MG63 (cell line): Measurements from ENCODE around the gene WASHC4. TPM values are rescaled to one million over a fixed set of nuclear protein-coding genes. Genes with fewer than 3 reads are reported as not detected.
A peak's percentile ranks its signal among the peaks of the same experiment; 100 is the strongest.
"Not testable (repeated sequence)": the region's sequence is repeated elsewhere in the genome, so short reads cannot be mapped to it uniquely, and the experiment has no call there.

Experiments used
- DNase-seq: peaks from one replicate; pipeline ENCODE4 v3.0.0-alpha.2; 2020
- H3K27me3 ChIP-seq: fragments of 250-450 bp; sonication (Bioruptor Pico); 2 replicates; pipeline ENCODE4 v1.5.1; 2020; ENCODE audit warnings: mild to moderate bottlenecking, moderate library complexity
- H3K36me3 ChIP-seq: fragments of 250-450 bp; sonication (Bioruptor Pico); 2 replicates; pipeline ENCODE4 v1.5.1; 2020; ENCODE audit warnings: mild to moderate bottlenecking, moderate library complexity
- H3K4me3 ChIP-seq: fragments of 250-450 bp; sonication (Bioruptor Pico); 2 replicates; pipeline ENCODE4 v1.5.1; 2020; ENCODE audit warnings: mild to moderate bottlenecking, moderate library complexity
- H3K9me3 ChIP-seq: fragments of 250-450 bp; sonication (Bioruptor Pico); 2 replicates; pipeline ENCODE4 v1.5.1; 2020; ENCODE audit warnings: mild to moderate bottlenecking, moderate library complexity
- total RNA-seq: library from RNA; depleted of rRNA; stranded (reverse); fragments of >200 nt; shearing (Covaris generic); gene quantifications from 2 replicates; pipeline ENCODE4 v1.2.3, GENCODE V29; 2014; ENCODE audit warnings: low replicate concordance

The WASHC4 gene
- total RNA-seq, 1 experiment from 2014 or later, result 28.3 TPM

- H3K36me3 ChIP-seq, result peaks cover 40% of the 10 kb centered on the region
- H3K4me3 ChIP-seq, DNase-seq, H3K27me3 ChIP-seq: not testable (repeated sequence)
- H3K9me3 ChIP-seq, result peaks cover 13% of the 10 kb centered on the region
Observed at GRCh38 chr12:105179114-105179513, 71.6 kb downstream of the WASHC4 start.

GRCh38 chr12:105183406-105183805, 75.9 kb downstream of the WASHC4 start:
- not testable (repeated sequence) for H3K27me3 ChIP-seq, DNase-seq, H3K4me3 ChIP-seq
- Histone ChIP-seq H3K36me3 (peaks cover 60% of the 10 kb centered on the region), H3K9me3 (peaks cover 15% of the 10 kb centered on the region)

GRCh38 chr12:105183976-105184375, 76.4 kb downstream of the WASHC4 start:
- not testable (repeated sequence) for DNase-seq, H3K27me3 ChIP-seq, H3K4me3 ChIP-seq
- Histone ChIP-seq H3K36me3 (peaks cover 64% of the 10 kb centered on the region), H3K9me3 (peaks cover 15% of the 10 kb centered on the region)

GRCh38 chr12:105189293-105189692, 81.8 kb downstream of the WASHC4 start:
- H3K27me3 ChIP-seq, result no peaks in the 10 kb centered on the region
- no peak overlapping the region for H3K4me3 ChIP-seq
- H3K9me3 ChIP-seq, result peaks cover 2% of the 10 kb centered on the region; the same call in 1 of the 2 replicates
- no peak for DNase-seq
- peaks cover 69% of the 10 kb centered on the region for H3K36me3 ChIP-seq

GRCh38 chr12:105190530-105190929, 83.0 kb downstream of the WASHC4 start:
- peaks cover 2% of the 10 kb centered on the region; the same call in 1 of the 2 replicates for H3K9me3 ChIP-seq
- H3K27me3 ChIP-seq, result no peaks in the 10 kb centered on the region
- peaks cover 67% of the 10 kb centered on the region for H3K36me3 ChIP-seq
- no peak for DNase-seq
- no peak overlapping the region for H3K4me3 ChIP-seq

DNA sequence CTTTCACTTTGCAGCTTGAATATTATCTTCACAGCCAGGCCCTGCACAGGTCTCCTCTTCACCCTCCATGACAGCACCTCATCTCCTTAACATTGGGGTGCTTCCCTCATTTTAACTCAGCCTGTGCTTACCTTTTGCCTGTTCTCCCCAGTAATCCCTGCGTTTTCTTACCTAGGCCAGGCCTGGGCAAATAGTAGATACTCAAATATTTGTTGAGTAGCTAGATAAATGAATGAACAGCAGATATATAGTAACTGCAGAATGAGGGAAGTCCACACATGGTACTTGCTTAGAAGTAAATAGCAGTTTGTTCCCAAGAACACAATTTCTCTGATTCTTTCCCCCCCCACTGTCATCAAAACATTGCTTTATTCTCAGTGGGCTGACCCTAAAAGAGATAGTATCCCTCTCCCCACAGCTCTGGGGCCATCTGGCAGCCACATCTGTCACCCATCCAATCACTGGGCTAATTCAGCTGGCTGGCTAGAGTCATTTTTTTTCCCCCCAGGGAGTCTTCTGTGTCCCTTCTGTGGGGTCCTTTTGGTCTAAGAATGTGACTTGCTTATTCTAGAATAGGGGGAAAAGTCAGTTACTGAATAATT, 85.2 kb downstream of the WASHC4 start:
- Histone ChIP-seq H3K27me3 (no peaks in the 10 kb centered on the region), H3K9me3 (no peaks in the 10 kb centered on the region), H3K36me3 (peaks cover 55% of the 10 kb centered on the region), H3K4me3 (no peak overlapping the region)
- no peak for DNase-seq

DNA sequence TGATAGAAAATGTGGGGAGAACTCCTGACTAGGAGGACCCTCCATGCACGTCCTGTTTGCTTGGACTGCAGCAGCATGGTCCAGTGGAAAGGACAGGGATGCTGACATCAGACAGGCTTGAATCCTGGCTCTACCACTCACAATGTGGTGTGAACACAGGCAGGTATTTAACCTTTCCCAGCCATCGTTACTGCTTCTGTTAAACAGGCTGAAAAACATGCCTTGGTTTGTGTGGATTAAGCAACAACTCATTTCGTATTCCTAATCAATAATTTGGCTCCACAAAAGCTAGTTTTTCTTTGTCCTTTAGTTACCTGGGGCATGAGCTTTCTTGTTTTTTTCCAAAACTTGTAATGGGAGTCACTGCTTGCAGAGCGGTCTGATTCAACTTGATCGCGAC, 87.4 kb downstream of the WASHC4 start:
- H3K36me3 ChIP-seq, result peaks cover 49% of the 10 kb centered on the region
- no peaks in the 10 kb centered on the region for H3K27me3 ChIP-seq
- no peaks in the 10 kb centered on the region for H3K9me3 ChIP-seq
- no peak for DNase-seq
- H3K4me3 ChIP-seq, result no peak overlapping the region

GRCh38 chr12:105196090-105196489, 88.6 kb downstream of the WASHC4 start:
- Histone ChIP-seq H3K36me3 (peaks cover 56% of the 10 kb centered on the region), H3K9me3 (no peaks in the 10 kb centered on the region), H3K27me3 (no peaks in the 10 kb centered on the region), H3K4me3 (no peak overlapping the region)
- DNase-seq, result no peak

- H3K4me3 ChIP-seq, result no peak overlapping the region
- peaks cover 63% of the 10 kb centered on the region for H3K36me3 ChIP-seq
- DNase-seq, result no peak
- H3K9me3 ChIP-seq, result no peaks in the 10 kb centered on the region
- no peaks in the 10 kb centered on the region for H3K27me3 ChIP-seq
Observed at GRCh38 chr12:105198961-105199360, 91.4 kb downstream of the WASHC4 start.

DNA sequence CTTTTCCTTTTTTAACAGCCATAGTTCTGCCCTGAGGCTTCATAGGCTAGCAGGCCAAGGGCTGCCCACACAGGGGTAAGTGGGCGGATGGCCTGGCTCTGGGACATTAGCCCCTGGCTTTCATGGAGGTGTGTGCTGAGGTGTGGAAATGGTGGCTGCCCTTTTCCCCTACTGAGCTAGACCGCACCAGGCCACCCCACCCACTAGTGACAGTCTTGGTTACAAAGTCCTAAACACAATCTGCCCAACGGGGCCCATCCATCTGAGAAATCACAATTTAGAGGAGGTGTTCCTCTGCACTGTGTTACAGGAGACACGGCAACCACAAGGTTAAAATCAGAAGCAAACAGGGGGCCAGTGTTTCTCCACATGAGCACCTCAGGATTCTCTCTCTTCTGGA, 92.9 kb downstream of the WASHC4 start:
- H3K4me3 ChIP-seq, result no peak overlapping the region
- no peak for DNase-seq
- H3K36me3 ChIP-seq, result peaks cover 60% of the 10 kb centered on the region
- H3K27me3 ChIP-seq, result no peaks in the 10 kb centered on the region
- no peaks in the 10 kb centered on the region for H3K9me3 ChIP-seq

DNA sequence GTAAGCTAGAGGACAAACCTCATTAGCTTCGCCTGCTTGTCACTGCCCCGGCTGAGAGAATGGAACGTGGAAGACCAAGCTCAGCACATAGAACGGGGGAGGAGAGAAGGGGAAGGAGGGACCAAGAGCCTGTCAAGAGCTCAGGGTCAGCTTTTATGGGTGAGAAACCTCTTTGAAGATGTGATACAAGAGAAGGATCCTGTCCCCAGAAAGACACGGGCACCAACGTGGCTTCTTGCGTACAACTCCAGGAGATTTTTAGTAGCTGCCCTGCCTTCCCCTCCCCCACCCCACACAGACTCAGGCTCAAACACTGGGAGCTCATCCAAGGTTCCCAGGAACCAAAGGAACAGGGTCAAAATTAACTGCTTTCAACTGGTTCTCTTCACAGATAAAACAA, 93.8 kb downstream of the WASHC4 start:
- Histone ChIP-seq H3K36me3 (peaks cover 65% of the 10 kb centered on the region), H3K4me3 (no peak overlapping the region), H3K9me3 (no peaks in the 10 kb centered on the region), H3K27me3 (no peaks in the 10 kb centered on the region)
- DNase-seq, result no peak

DNA sequence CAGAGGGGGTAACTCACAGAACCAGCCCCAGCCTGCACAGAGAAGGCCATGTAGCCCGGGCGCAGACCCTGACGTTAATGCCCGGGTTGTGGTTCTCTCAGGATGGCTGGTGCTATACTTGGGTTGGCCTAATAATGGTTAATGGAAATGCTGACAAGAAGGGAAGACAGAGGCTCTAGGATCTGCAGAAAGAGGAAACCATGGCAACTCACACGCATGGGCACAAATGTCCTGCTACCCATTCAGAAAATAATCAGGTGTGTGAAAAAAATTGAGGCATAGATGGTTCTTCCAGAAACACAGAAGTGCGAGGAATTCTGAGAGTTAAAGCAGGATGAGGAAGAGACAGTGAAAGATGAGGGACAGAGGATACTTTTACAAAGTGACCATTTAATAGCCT, 94.7 kb downstream of the WASHC4 start:
- no peak for DNase-seq
- Histone ChIP-seq H3K27me3 (no peaks in the 10 kb centered on the region), H3K9me3 (no peaks in the 10 kb centered on the region), H3K36me3 (peaks cover 69% of the 10 kb centered on the region), H3K4me3 (no peak overlapping the region)

DNA sequence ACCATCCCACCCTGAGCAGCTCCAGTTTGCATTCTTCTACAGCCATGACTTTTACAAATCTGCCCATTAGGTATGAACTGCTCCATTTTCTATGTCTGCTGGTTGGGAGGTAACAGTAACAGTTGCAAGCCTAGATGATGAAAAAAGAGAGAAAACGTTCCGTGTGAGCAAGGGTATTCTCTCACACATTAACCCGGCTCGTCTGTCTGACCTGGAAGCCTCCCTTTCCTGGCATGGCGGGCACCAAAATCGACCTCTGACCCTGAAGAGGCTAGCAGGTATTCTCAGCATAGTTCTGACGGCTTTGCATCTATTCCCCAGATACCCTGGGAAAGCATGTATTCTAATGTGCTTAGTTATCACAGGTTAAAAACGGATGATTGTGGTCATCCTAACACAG, 96.6 kb downstream of the WASHC4 start:
- Histone ChIP-seq H3K36me3 (peaks cover 61% of the 10 kb centered on the region), H3K27me3 (no peaks in the 10 kb centered on the region), H3K9me3 (no peaks in the 10 kb centered on the region), H3K4me3 (no peak overlapping the region)
- no peak for DNase-seq

DNA sequence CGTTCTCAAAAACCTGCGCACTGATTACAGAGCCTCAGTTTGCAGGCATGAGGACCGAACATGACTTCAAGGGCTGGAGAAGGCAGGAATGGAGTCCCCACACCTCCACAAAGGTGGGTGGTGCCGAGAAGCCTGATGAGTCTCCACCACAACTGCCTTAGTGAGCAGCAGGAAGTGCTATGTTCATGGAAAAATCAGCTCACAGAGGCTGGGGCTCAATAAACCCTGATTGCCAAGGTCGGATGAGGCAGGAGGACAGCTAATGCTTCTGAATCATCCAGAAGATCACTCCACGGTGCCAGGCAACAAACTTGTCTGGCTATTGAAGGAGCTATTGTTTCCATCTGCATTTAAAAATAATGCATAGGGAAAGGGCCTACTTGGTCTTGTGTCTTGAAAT, 97.4 kb downstream of the WASHC4 start:
- Histone ChIP-seq H3K9me3 (no peaks in the 10 kb centered on the region), H3K36me3 (peaks cover 59% of the 10 kb centered on the region), H3K27me3 (no peaks in the 10 kb centered on the region), H3K4me3 (no peak overlapping the region)
- DNase-seq, result peak; percentile 90

GRCh38 chr12:105205322-105206048, 98.0 kb downstream of the WASHC4 start:
- Histone ChIP-seq H3K36me3 (peaks cover 53% of the 10 kb centered on the region), H3K4me3 (no peak overlapping the region), H3K9me3 (no peaks in the 10 kb centered on the region), H3K27me3 (no peaks in the 10 kb centered on the region)
- DNase-seq, result no peak

GRCh38 chr12:105206686-105207374, 99.3 kb downstream of the WASHC4 start:
- H3K4me3 ChIP-seq, result no peak overlapping the region
- H3K36me3 ChIP-seq, result peaks cover 46% of the 10 kb centered on the region
- H3K9me3 ChIP-seq, result no peaks in the 10 kb centered on the region
- no peak for DNase-seq
- no peaks in the 10 kb centered on the region for H3K27me3 ChIP-seq

DNA sequence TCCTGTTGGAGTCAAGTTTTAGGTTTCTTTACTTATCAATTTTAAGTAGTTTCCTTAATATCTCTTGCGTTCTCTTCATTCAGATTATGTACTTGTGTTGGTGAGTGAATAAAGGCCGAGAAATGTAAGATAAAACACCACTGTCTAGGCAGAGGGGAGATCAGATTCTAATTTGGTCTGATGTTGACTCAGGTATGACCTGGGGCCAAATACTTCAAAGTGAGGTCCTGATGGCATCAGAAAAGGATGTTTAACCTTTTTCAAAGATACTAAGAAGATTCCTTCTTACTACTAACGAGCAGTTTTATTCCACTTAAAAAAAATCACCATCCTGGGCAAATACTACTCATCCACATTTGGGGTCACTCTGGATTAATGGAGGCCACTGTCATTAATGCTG, 101.6 kb downstream of the WASHC4 start:
- DNase-seq, result no peak
- Histone ChIP-seq H3K36me3 (peaks cover 34% of the 10 kb centered on the region), H3K4me3 (no peak overlapping the region), H3K9me3 (no peaks in the 10 kb centered on the region), H3K27me3 (no peaks in the 10 kb centered on the region)

- H3K36me3 ChIP-seq, result peaks cover 42% of the 10 kb centered on the region
- no peaks in the 10 kb centered on the region for H3K9me3 ChIP-seq
- H3K27me3 ChIP-seq, result no peaks in the 10 kb centered on the region
- H3K4me3 ChIP-seq, result no peak overlapping the region
- peak; percentile 38 for DNase-seq
Observed at GRCh38 chr12:105212438-105212837, 104.9 kb downstream of the WASHC4 start.
